ENCODE data around the gene SLC13A2.

DNA sequence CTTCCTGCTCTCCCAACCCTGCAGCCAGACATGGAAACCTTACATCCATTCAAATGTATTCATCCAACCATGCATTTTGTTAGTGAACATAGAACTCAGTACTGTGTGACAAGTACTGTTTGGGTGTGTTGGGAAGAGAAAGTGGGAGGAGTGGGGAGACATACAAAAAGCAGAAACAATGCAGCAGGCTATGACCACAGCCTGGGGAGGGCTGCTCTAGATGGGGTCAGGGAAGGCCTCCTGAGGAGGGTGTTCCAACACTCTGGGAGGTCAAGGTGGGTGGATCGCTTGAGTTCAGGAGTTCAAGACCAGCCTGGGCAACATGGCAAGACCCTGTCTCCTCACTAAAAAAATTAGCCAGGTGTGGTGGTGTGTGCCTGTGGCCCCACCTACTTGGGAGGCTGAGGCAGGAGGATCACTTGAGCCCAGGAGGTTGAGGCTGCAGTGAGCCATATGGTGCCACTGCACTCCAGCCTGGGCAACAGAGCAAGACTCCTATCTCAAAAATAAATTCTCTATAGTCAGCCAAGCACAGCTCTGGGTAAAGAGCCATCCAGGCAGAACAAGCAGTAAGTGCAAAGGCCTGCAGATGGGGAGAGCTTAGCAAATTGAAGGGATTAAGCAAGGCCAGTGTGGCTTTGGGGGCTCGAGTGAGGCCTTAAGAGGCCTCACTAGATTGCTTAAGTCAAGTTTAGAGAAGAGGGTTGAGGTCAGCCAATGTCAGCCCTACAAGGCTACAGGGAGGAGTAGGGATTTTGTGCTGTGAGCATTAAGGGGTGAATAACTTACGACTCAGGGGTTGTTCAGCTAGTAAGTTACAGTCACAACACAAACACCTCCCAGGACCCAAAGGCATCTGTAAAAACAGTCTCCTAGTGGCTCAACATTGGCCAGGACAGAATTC is 5.5 kb downstream of the SLC13A2 start:
- TF ChIP-seq POLR2AphosphoS5 (IDR thresholded peaks at IDR 0.05; ENCODE audit: low read depth, low read length) (no peak), SIN3A (IDR thresholded peaks at IDR 0.05; ENCODE audit: borderline replicate concordance, insufficient read depth, low read depth, low read length) (no peak)
- TF ChIP-seq, protein P1, sequence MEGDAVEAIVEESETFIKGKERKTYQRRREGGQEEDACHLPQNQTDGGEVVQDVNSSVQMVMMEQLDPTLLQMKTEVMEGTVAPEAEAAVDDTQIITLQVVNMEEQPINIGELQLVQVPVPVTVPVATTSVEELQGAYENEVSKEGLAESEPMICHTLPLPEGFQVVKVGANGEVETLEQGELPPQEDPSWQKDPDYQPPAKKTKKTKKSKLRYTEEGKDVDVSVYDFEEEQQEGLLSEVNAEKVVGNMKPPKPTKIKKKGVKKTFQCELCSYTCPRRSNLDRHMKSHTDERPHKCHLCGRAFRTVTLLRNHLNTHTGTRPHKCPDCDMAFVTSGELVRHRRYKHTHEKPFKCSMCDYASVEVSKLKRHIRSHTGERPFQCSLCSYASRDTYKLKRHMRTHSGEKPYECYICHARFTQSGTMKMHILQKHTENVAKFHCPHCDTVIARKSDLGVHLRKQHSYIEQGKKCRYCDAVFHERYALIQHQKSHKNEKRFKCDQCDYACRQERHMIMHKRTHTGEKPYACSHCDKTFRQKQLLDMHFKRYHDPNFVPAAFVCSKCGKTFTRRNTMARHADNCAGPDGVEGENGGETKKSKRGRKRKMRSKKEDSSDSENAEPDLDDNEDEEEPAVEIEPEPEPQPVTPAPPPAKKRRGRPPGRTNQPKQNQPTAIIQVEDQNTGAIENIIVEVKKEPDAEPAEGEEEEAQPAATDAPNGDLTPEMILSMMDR (IDR thresholded peaks at IDR 0.05), result no peak
